BJ (cell line): ENCODE results near the gene CST5. TPM values are rescaled to one million over a fixed set of nuclear protein-coding genes. Genes with fewer than 3 reads are reported as not detected.
"Not testable (repeated sequence)": the region's sequence is repeated elsewhere in the genome, so short reads cannot be mapped to it uniquely, and the experiment has no call there.

ENCODE experiments used
- CTCF ChIA-PET: fragments of 350-600 bp; formaldehyde crosslinking; extraction: SDS; loops from one replicate; lab custom pipeline; 2021; ENCODE audit warnings: antibody characterized with exemption, inconsistent platforms; lab: Yijun Ruan, JAX
- POLR2A ChIA-PET: fragments of 300-600 bp; sonication (Branson Sonifier 250); formaldehyde crosslinking; extraction: SDS; loops from one replicate; lab custom pipeline; 2021; ENCODE audit warnings: antibody characterized with exemption; lab: Charles Lee
- DNase-seq: peaks from one replicate; pipeline ENCODE4 v3.0.0-alpha.2; 2011; ENCODE audit warnings: low read depth
- H3K27me3 ChIP-seq: 2 replicates; pipeline ENCODE4 v1.6.0; 2011; ENCODE audit warnings: low read length; ENCODE audit not compliant: control insufficient read depth, insufficient read depth
- H3K36me3 ChIP-seq: 2 replicates; pipeline ENCODE4 v1.5.1; 2011; ENCODE audit warnings: low read length; ENCODE audit not compliant: control insufficient read depth, insufficient read depth
- H3K4me3 ChIP-seq: 2 replicates; pipeline ENCODE4 v1.5.1; 2011; ENCODE audit warnings: low read depth, mild to moderate bottlenecking, control low read depth, low read length
- polyA plus RNA-seq: library from polyadenylated mRNA; depleted of rRNA; stranded (reverse); fragments of >200 nt; gene quantifications from 2 replicates; pipeline ENCODE4 v1.2.3, GENCODE V29; 2011
- TF ChIP-seq, protein P1 (sequence below): IDR thresholded peaks from 2 replicates; pipeline ENCODE4 v1.5.1; 2011; ENCODE audit warnings: low read depth, mild to moderate bottlenecking, control low read depth, inconsistent platforms, low read length, moderate library complexity; ENCODE audit not compliant: insufficient read depth

The CST5 gene
- polyA plus RNA-seq, 1 experiment = not detected

DNA sequence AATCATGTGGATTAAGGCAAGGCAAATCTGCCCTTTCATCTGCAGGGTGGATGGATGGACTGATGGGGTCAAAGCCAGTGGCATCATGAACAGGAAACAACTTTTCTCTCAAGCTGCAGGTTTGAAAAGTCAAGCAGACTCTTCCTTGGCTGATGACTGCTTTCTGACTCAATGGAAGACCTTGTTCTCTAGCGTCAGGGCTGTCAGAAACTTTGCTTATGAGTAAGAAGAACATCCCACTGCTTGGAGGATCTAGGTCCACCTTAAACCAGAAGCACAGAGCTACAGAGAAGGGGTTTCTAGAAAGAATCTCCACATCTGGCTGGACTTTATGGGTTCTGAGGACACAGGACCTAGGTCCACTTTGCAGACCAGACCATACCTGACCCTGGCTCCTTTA is 36.3 kb upstream of the CST5 start:
- peaks cover 1% of the 10 kb centered on the region; the same call in 1 of the 2 replicates for H3K27me3 ChIP-seq
- DNase-seq = no peak
- TF ChIP-seq, protein P1, sequence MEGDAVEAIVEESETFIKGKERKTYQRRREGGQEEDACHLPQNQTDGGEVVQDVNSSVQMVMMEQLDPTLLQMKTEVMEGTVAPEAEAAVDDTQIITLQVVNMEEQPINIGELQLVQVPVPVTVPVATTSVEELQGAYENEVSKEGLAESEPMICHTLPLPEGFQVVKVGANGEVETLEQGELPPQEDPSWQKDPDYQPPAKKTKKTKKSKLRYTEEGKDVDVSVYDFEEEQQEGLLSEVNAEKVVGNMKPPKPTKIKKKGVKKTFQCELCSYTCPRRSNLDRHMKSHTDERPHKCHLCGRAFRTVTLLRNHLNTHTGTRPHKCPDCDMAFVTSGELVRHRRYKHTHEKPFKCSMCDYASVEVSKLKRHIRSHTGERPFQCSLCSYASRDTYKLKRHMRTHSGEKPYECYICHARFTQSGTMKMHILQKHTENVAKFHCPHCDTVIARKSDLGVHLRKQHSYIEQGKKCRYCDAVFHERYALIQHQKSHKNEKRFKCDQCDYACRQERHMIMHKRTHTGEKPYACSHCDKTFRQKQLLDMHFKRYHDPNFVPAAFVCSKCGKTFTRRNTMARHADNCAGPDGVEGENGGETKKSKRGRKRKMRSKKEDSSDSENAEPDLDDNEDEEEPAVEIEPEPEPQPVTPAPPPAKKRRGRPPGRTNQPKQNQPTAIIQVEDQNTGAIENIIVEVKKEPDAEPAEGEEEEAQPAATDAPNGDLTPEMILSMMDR = no peak
- ChIA-PET POLR2A (no interaction called here), CTCF (no interaction called here)
- H3K4me3 ChIP-seq = no peak overlapping the region
- no peaks in the 10 kb centered on the region for H3K36me3 ChIP-seq

DNA sequence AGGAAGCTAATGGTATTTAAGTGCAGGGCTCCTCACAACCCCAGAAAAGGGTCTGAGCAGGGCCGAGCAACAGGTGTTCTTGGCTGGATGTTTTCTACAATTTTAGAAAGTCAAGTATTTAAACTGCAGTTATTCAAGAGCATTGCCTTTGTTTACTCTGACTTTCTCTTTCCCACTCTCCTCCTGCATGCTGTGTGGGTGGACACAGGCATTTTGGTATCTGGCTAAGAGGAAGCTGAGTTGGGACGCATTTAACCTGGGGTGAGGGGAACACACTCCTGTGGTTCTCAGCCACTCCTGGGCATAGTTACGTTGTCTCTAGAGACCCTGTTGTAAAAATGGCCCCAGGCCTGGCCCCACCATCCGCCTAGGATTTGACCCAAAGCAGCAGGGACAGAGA is 34.9 kb upstream of the CST5 start:
- CTCF ChIA-PET, H3K4me3 ChIP-seq, H3K27me3 ChIP-seq, POLR2A ChIA-PET, DNase-seq, H3K36me3 ChIP-seq: not testable (repeated sequence)

DNA sequence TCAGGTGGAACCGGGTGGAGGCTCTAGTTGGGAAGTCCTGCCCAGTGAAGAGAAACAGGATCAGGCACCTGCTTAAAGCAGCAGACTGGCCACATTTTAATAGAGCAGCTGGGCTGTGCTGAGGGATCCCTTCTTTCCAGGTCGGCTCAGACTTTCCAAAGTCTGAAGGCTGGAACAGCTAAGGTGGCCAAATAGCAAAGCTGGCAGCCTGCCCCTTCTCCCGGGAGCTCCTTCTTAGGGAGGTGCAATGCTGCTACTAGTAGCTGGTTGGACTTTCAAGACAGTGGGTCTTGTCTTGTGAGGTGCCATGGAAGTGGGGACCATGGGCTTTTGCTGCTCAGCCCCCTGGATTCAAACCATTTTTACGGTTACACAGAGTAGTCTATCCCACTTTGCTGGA is 30.7 kb upstream of the CST5 start:
- TF ChIP-seq, protein P1 = no peak
- H3K4me3 ChIP-seq = no peak overlapping the region
- no peaks in the 10 kb centered on the region for H3K36me3 ChIP-seq
- CTCF ChIA-PET = no interaction called here
- DNase-seq = no peak
- H3K27me3 ChIP-seq = no peaks in the 10 kb centered on the region; the same call in 1 of the 2 replicates
- POLR2A ChIA-PET = no interaction called here

DNA sequence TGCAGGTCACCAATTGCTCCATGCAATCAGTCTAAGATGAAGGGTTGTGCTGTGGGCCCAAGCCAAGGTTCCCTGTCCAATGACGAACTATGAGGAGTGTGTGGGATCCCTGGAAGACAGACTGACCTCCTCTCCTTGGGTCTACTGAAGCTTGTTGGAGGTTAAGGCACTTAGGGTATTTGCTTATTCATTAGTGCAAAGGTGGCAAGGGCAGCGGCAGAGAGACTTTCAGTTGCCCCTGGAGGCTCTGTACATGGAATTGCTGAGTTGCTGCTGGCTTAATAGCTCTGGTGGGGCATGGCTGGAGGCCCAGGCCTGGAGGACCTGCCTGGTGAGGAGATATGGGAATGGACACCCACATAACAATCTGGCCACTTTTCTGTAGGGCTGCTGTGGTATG is 29.8 kb upstream of the CST5 start:
- no peak for DNase-seq
- no peaks in the 10 kb centered on the region for H3K36me3 ChIP-seq
- ChIA-PET POLR2A (no interaction called here), CTCF (no interaction called here)
- H3K4me3 ChIP-seq = no peak overlapping the region
- TF ChIP-seq, protein P1 = no peak
- H3K27me3 ChIP-seq = no peaks in the 10 kb centered on the region; the same call in 1 of the 2 replicates

DNA sequence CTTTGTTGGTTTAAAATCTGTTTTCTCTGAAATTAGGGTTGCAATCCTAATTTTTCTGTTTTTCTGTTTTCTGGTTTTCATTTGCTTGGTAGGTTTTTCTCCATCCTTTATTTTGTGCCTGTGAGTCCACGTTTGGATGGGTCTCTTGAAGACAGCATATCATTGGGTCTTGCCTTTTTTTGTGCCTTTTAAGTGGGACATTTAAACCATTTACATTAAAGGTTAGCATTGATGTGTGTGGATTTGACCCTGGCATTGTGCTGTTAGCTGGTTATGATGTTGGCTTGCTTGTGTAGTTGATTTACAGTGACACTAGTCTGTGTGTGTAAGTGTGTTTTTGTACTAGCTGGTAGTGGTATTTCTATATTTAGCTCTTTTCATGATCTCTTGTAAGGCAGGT is 28.0 kb upstream of the CST5 start:
- ChIA-PET CTCF (interaction anchor here (1.4 kb wide), 1 partner anchor 19 kb away, joined by 3 read pairs; no protein-coding TSS in a partner anchor), POLR2A (no interaction called here)
- TF ChIP-seq, protein P1 = no peak
- H3K27me3 ChIP-seq = no peaks in the 10 kb centered on the region; the same call in 1 of the 2 replicates
- H3K36me3 ChIP-seq = no peaks in the 10 kb centered on the region
- no peak for DNase-seq
- H3K4me3 ChIP-seq = no peak overlapping the region

DNA sequence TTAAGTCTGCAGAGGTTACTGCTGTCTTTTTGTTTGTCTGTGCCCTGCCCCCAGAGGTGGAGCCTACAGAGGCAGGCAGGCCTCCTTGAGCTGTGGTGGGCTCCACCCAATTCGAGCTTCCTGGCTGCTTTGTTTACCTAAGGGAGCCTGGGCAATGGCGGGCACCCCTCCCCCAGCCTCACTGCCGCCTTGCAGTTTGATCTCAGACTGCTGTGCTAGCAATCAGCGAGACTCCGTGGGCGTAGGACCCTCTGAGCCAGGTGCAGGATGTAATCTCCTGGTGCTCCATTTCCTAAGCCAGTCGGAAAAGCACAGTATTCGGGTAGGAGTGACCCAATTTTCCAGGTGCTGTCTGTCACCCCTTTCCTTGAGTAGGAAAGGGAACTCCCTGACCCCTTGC is 22.8 kb upstream of the CST5 start:
- DNase-seq, H3K27me3 ChIP-seq, H3K4me3 ChIP-seq, POLR2A ChIA-PET, H3K36me3 ChIP-seq, CTCF ChIA-PET: not testable (repeated sequence)

DNA sequence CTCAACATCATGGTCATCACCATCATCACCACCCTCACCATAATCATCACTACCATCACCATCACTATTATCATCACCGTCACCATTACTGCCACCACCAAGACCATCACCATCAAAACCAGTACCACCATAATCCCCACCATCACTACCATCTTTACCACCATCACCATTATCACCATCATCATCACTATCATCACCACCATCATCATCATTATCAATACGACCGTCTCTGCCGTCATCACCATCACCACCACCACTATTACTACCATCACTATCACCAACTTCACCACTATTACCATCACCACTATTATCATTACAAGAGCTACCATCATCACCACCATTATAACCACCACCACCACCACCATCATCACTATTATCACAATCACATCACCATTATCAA is 11.3 kb upstream of the CST5 start:
- H3K36me3 ChIP-seq, DNase-seq, H3K27me3 ChIP-seq, POLR2A ChIA-PET, H3K4me3 ChIP-seq: not testable (repeated sequence)
- CTCF ChIA-PET = interaction anchor here (1.1 to 4.6 kb wide), 3 partner anchors 11 to 89 kb away, joined by 3 to 25 read pairs (median 3); no protein-coding TSS in a partner anchor
